Skin of body (tissue), 2 donors: ENCODE results near the gene TMA7. TPM values are rescaled to one million over a fixed set of nuclear protein-coding genes. Genes with fewer than 3 reads are reported as not detected.

Source experiments
- DNase-seq: peaks from one replicate; lab custom pipeline; 2025; lab: John Stamatoyannopoulos, UW
- total RNA-seq: library from RNA; depleted of rRNA; stranded (reverse); fragments of >200 nt; gene quantifications from one replicate; pipeline ENCODE4 v1.2.3, GENCODE V29; 2014

TMA7 gene
- total RNA-seq, 1 donor from 2014 or later, result 152 TPM

- DNase-seq, result no peak
These were observed 17.4 kb upstream of the TMA7 start for GRCh38 chr3:48422681-48423080.

- no peak for DNase-seq
These were observed 16.7 kb upstream of the TMA7 start for GRCh38 chr3:48423241-48423882.

GRCh38 chr3:48423883-48424695 is 16.0 kb upstream of the TMA7 start:
- DNase-seq, result no peak

- DNase-seq, result no peak
These were observed 14.7 kb upstream of the TMA7 start for GRCh38 chr3:48425281-48425812.

GRCh38 chr3:48426401-48426909 is 13.6 kb upstream of the TMA7 start:
- DNase-seq, result no peak

GRCh38 chr3:48426944-48427629 is 13.0 kb upstream of the TMA7 start:
- DNase-seq, result no peak

GRCh38 chr3:48427630-48427962 is 12.5 kb upstream of the TMA7 start:
- DNase-seq, result no peak

GRCh38 chr3:48428088-48428571 is 11.9 kb upstream of the TMA7 start:
- DNase-seq, result no peak

GRCh38 chr3:48428572-48429316 is 11.3 kb upstream of the TMA7 start:
- DNase-seq, result peak; percentile 7

- DNase-seq, result no peak
These were observed 10.6 kb upstream of the TMA7 start for GRCh38 chr3:48429317-48429959.

GRCh38 chr3:48429960-48430707 is 9.9 kb upstream of the TMA7 start, which contains the start of gene PLXNB1:
PLXNB1 (minus strand) TSS chr3:48430086; CDS start chr3:48424611, 5,475 bp downstream.
- no peak for DNase-seq

- no peak for DNase-seq
These were observed 9.4 kb upstream of the TMA7 start for GRCh38 chr3:48430708-48431101.

GRCh38 chr3:48431224-48432029 is 8.6 kb upstream of the TMA7 start:
- DNase-seq, result no peak

GRCh38 chr3:48432411-48433371 is 7.4 kb upstream of the TMA7 start:
- no peak for DNase-seq

GRCh38 chr3:48433472-48434118 is 6.5 kb upstream of the TMA7 start:
- no peak for DNase-seq

- no peak for DNase-seq
These were observed 5.3 kb upstream of the TMA7 start for GRCh38 chr3:48434591-48435222.

GRCh38 chr3:48435223-48435595 is 4.8 kb upstream of the TMA7 start:
- no peak for DNase-seq
